Chondrocyte (in vitro differentiated cells): ENCODE measurements around the gene OR10G6. TPM values are rescaled to one million over a fixed set of nuclear protein-coding genes. Genes with fewer than 3 reads are reported as not detected.

Experiments
- DNase-seq: peaks from one replicate; pipeline ENCODE4 v3.0.0; 2021; ENCODE audit warnings: mixed read lengths, low spot score
- H3K27ac Mint-ChIP-seq: one replicate; pipeline ENCODE4 v1.8.0; 2021; ENCODE audit warnings: mild to moderate bottlenecking, moderate library complexity, mixed read lengths; ENCODE audit not compliant: unreplicated experiment
- H3K27me3 Mint-ChIP-seq: 2 replicates; pipeline ENCODE4 v1.8.0; 2021; ENCODE audit warnings: low read depth, mixed read lengths
- H3K36me3 Mint-ChIP-seq: 2 replicates; pipeline ENCODE4 v1.8.0; 2021; ENCODE audit warnings: low read depth, mixed read lengths
- H3K4me1 Mint-ChIP-seq: 2 replicates; pipeline ENCODE4 v1.8.0; 2021; ENCODE audit warnings: low read depth, mild to moderate bottlenecking, mixed read lengths
- H3K4me3 Mint-ChIP-seq: one replicate; pipeline ENCODE4 v1.8.0; 2021; ENCODE audit warnings: mild to moderate bottlenecking, moderate library complexity, mixed read lengths; ENCODE audit not compliant: unreplicated experiment
- H3K9me3 Mint-ChIP-seq: 2 replicates; pipeline ENCODE4 v1.8.0; 2021; ENCODE audit warnings: low read depth, mixed read lengths
- long read RNA-seq: library from polyadenylated mRNA; stranded (forward); transcript quantifications from one replicate; pipeline ENCODE4 v2.0.0, GENCODE V29; 2021
- total RNA-seq: library from RNA; stranded (reverse); gene quantifications from 3 replicates; pipeline ENCODE4 v1.2.1, GENCODE V29; 2021
- TF ChIP-seq, protein P1 (sequence below): fragments of 200-600 bp; sonication (generic); IDR thresholded peaks from 2 replicates; pipeline ENCODE4 v1.5.0; 2021; ENCODE audit warnings: antibody characterized with exemption, mild to moderate bottlenecking, moderate library complexity

OR10G6 gene, protein sequence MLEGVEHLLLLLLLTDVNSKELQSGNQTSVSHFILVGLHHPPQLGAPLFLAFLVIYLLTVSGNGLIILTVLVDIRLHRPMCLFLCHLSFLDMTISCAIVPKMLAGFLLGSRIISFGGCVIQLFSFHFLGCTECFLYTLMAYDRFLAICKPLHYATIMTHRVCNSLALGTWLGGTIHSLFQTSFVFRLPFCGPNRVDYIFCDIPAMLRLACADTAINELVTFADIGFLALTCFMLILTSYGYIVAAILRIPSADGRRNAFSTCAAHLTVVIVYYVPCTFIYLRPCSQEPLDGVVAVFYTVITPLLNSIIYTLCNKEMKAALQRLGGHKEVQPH
- total RNA-seq = not detected in 3 replicates
- long read RNA-seq = 0 reads

DNA sequence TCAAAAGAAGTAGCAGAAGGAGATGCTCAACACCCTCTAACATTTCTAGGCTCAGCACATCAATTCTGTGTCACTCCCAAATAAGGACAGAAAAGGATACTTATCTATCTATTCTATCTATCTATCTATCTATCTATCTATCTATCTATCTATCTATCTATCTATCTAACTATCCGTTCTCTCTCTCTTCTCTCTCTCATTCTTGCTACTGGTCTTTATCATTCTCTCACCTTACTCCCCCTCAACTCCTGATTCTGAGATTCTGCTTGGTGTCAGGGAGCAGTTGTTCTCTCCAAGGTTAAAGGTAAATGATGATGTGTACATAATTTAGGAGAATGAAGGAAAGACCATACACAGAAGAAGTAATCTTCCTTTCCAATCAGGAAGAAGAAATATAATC lies at the start of gene OR10G6:
Gene OR10G6, minus strand, starts transcription at position 43 of the 400 bp plus-strand sequence. Its CDS starts 0 bp downstream, at position 43.
- Mint-ChIP-seq H3K4me1 (no peaks in the 10 kb centered on the region), H3K27ac (no peak within 1 kb of the TSS), H3K27me3 (peaks cover 6% of the 10 kb centered on the region), H3K4me3 (no peak within 1 kb of the TSS), H3K9me3 (no peaks in the 10 kb centered on the region), H3K36me3 (no peaks in the 10 kb centered on the region)
- DNase-seq = no peak
- TF ChIP-seq, protein P1, sequence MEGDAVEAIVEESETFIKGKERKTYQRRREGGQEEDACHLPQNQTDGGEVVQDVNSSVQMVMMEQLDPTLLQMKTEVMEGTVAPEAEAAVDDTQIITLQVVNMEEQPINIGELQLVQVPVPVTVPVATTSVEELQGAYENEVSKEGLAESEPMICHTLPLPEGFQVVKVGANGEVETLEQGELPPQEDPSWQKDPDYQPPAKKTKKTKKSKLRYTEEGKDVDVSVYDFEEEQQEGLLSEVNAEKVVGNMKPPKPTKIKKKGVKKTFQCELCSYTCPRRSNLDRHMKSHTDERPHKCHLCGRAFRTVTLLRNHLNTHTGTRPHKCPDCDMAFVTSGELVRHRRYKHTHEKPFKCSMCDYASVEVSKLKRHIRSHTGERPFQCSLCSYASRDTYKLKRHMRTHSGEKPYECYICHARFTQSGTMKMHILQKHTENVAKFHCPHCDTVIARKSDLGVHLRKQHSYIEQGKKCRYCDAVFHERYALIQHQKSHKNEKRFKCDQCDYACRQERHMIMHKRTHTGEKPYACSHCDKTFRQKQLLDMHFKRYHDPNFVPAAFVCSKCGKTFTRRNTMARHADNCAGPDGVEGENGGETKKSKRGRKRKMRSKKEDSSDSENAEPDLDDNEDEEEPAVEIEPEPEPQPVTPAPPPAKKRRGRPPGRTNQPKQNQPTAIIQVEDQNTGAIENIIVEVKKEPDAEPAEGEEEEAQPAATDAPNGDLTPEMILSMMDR = no peak

DNA sequence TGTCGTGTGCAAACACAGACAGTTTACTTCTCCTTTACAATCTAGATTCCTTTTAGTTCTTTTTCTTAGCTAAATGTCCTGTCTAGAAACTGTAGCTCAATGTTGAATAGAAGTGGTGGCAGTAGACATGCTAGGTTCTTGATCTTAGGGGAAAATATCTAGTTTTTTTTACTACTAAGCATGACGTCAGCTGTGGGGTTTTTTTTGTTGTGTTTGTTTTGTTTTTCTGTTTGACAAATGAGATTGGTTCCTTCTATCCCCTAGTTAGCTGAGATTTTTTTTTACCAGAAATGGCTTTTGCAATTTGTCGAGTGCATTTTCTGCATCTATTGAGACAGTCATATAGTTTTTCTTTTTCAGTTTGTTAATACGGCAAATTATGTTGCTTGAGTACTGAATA lies 48.5 kb upstream of the OR10G6 start:
- H3K36me3 Mint-ChIP-seq = no peaks in the 10 kb centered on the region
- TF ChIP-seq, protein P1 = no peak
- H3K9me3 Mint-ChIP-seq = no peaks in the 10 kb centered on the region
- H3K27me3 Mint-ChIP-seq = peaks cover 11% of the 10 kb centered on the region
- DNase-seq = no peak
- H3K27ac Mint-ChIP-seq = no peak overlapping the region
- no peak overlapping the region for H3K4me3 Mint-ChIP-seq
- no peaks in the 10 kb centered on the region for H3K4me1 Mint-ChIP-seq

DNA sequence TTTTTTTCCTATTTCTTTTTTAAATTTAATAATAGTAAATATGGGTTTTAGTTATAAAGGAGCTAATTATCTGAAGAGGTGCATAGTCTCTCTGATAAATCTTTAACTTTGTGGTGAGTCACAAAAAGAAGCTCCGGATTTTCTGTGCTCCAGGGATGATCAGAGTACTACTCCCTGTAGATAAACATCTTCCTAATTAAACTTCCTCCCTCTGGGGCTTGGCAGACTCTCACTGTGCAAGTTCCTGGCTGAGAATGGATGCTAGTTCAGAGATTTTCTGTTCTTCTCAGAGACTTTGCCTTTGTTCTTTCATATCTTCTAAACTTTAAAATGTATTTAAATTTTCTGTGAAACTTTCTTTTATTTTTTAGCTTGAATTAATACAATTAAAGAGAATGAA lies 46.3 kb upstream of the OR10G6 start, which contains the start of gene OR10G7:
Gene OR10G7, minus strand, starts transcription at position 72 of the 400 bp plus-strand sequence. CDS start 2,324 bp downstream, outside the sequence.
- no peak within 1 kb of the TSS for H3K27ac Mint-ChIP-seq
- no peak within 1 kb of the TSS for H3K4me3 Mint-ChIP-seq
- peaks cover 9% of the 10 kb centered on the region for H3K27me3 Mint-ChIP-seq
- no peaks in the 10 kb centered on the region for H3K4me1 Mint-ChIP-seq
- no peaks in the 10 kb centered on the region for H3K36me3 Mint-ChIP-seq
- no peaks in the 10 kb centered on the region for H3K9me3 Mint-ChIP-seq
- TF ChIP-seq, protein P1 = no peak
- no peak for DNase-seq

DNA sequence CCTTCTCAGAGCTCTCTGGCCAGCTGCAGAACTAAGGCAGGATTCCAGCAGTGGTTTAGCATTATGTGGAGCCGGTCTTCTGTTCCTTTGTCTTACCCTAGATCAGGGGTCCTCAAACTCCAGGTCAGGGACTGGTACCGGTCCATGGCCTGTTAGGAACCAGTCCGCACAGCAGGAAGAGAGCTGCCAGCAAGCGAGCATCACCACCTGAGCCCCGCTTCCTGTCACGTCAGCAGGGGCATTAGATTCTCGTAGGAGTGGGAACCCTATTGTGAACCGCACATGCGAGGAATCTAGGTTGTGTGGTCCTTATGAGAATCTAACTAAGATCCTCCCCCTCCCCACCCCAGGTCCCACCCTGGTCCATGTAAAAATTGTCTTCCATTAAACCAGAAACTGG lies 44.6 kb upstream of the OR10G6 start:
- no peaks in the 10 kb centered on the region for H3K36me3 Mint-ChIP-seq
- no peak overlapping the region for H3K27ac Mint-ChIP-seq
- DNase-seq = no peak
- peaks cover 16% of the 10 kb centered on the region for H3K27me3 Mint-ChIP-seq
- H3K4me3 Mint-ChIP-seq = no peak overlapping the region
- H3K4me1 Mint-ChIP-seq = no peaks in the 10 kb centered on the region
- TF ChIP-seq, protein P1 = no peak
- no peaks in the 10 kb centered on the region for H3K9me3 Mint-ChIP-seq

DNA sequence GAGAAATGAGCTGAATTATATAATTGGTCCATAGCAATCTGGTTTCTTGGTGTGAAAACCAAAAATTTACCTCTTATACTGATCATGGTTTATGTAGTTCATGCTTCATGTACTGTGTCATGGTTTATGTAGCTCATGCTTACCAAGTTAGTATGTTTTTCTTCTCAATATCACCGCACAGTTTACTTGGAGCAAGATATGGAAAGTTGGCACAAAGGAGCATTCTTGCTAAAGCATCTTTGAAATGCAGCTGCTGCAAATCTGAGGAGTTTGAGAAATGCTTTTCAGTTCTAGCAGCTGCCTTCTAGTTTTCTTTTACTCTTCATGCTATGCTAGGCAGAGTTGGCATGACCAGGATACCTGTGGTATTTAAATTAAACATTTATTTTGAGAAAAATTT lies 41.7 kb upstream of the OR10G6 start:
- Mint-ChIP-seq H3K27ac (no peak overlapping the region), H3K9me3 (no peaks in the 10 kb centered on the region), H3K36me3 (no peaks in the 10 kb centered on the region), H3K4me3 (no peak overlapping the region), H3K27me3 (peaks cover 17% of the 10 kb centered on the region), H3K4me1 (no peaks in the 10 kb centered on the region)
- TF ChIP-seq, protein P1 = no peak
- DNase-seq = no peak
